Astrocyte of the spinal cord (primary cell): ENCODE data around the gene TPX2.

Source experiments
- DNase-seq: peaks from one replicate; pipeline ENCODE4 v3.0.0; 2011; ENCODE audit warnings: low read depth, low spot score
- H3K4me3 ChIP-seq: 2 replicates; pipeline ENCODE4 v1.5.1; 2011; ENCODE audit warnings: low read depth, mild to moderate bottlenecking, low read length, moderate library complexity
- CTCF ChIP-seq: IDR thresholded peaks from 2 replicates; pipeline ENCODE4 v1.5.1; 2012; ENCODE audit warnings: low read depth, mild to moderate bottlenecking, low read length, inconsistent platforms
- in situ Hi-C: cut with HindIII; loops from 2 replicates; pipeline ENCODE4 v1.10.0; 2017; ENCODE audit warnings: low sequenced_read_pairs

Gene TPX2

GRCh38 chr20:31707994-31708735 is 30.9 kb upstream of the TPX2 start:
- no peak overlapping the region for H3K4me3 ChIP-seq
- no peak for DNase-seq
- in situ Hi-C loops = no loop called here
- TF ChIP-seq CTCF = no peak

- no peak for DNase-seq
- no peak overlapping the region for H3K4me3 ChIP-seq
- TF ChIP-seq CTCF = no peak
- in situ Hi-C loops = no loop called here
Measured at GRCh38 chr20:31708736-31709534, 30.2 kb upstream of the TPX2 start.

GRCh38 chr20:31709939-31710338 is 29.2 kb upstream of the TPX2 start:
- in situ Hi-C loops = no loop called here
- DNase-seq = no peak
- TF ChIP-seq CTCF = no peak
- no peak overlapping the region for H3K4me3 ChIP-seq

GRCh38 chr20:31710423-31711108 is 28.5 kb upstream of the TPX2 start:
- no peak for TF ChIP-seq CTCF

GRCh38 chr20:31711179-31712111 is 27.6 kb upstream of the TPX2 start:
- in situ Hi-C loops = no loop called here
- DNase-seq = no peak
- no peak for TF ChIP-seq CTCF
- H3K4me3 ChIP-seq = no peak overlapping the region

More at GRCh38 chr20:31710423-31711108, 28.5 kb upstream of the TPX2 start:
- DNase-seq = no peak
- in situ Hi-C loops = no loop called here
- H3K4me3 ChIP-seq = no peak overlapping the region

- in situ Hi-C loops = no loop called here
- DNase-seq = no peak
- no peak for TF ChIP-seq CTCF
Measured at GRCh38 chr20:31712112-31712553, 27.0 kb upstream of the TPX2 start.

More at GRCh38 chr20:31712112-31712553, 27.0 kb upstream of the TPX2 start:
- no peak overlapping the region for H3K4me3 ChIP-seq
